ENCODE data around the gene MLYCD.

- no peak for TF ChIP-seq CTCF (IDR thresholded peaks at IDR 0.05; ENCODE audit: low read depth, low read length, missing input control)
- TF ChIP-seq YY1 (IDR thresholded peaks at IDR 0.05): peak; percentile 13
- peak; percentile 20 to 53 for TF ChIP-seq EGR1 (IDR thresholded peaks at IDR 0.05; ENCODE audit: low read depth in 2 of 2)
- no peak for TF ChIP-seq TAF1 (conservative IDR thresholded peaks at IDR 0.05)
- peak; percentile 34 for TF ChIP-seq REST (IDR thresholded peaks at IDR 0.05)
Measured at GRCh38 chr16:83898463-83899271, at the start of gene MLYCD.

All from liver (tissue), 3 donors.